ENCODE data around the gene KCNA1. TPM values are rescaled to one million over a fixed set of nuclear protein-coding genes. Genes with fewer than 3 reads are reported as not detected.

KCNA1 gene
- total and polyA plus RNA-seq, 2 experiments from 2014 or later, result 0.27 TPM; not detected in 1

- Histone ChIP-seq H3K9me2 (replicated peaks; ENCODE audit: insufficient read depth) (no peaks in the 10 kb centered on the region), H3K4me2 (no peak overlapping the region), H3K27ac (no peak overlapping the region), H3K36me3 (replicated peaks; ENCODE audit: insufficient read depth, low read depth) (no peaks in the 10 kb centered on the region), H3K79me2 (no peaks in the 10 kb centered on the region), H3K27me3 (peaks cover 59% of the 10 kb centered on the region), H2AFZ (no peak overlapping the region), H4K20me1 (ENCODE audit: insufficient read depth, poor library complexity, severe bottlenecking) (no peaks in the 10 kb centered on the region), H3K4me1 (ENCODE audit: insufficient read depth) (no peaks in the 10 kb centered on the region), H3K4me3 (no peak overlapping the region), H3K9me3 (ENCODE audit: low read depth) (no peaks in the 10 kb centered on the region)
- TF ChIP-seq CTCF (IDR thresholded peaks at IDR 0.05; ENCODE audit: poor library complexity) (no peak), EZH2phosphoT487 (IDR thresholded peaks at IDR 0.05; ENCODE audit: low read depth, severe bottlenecking, unreplicated experiment) (no peak), EZH2 (IDR thresholded peaks at IDR 0.05; ENCODE audit: borderline replicate concordance) (no peak)
- WGBS (ENCODE audit: low lambda C conversion rate, missing lambda C conversion rate), result 75% methylated on average over 3 of the region's 3 CpGs
- DNase-seq (ENCODE audit: low spot score), result no peak
Measured at GRCh38 chr12:4951601-4952000, 41.9 kb downstream of the KCNA1 start.

- no peak overlapping the region for H3K27ac ChIP-seq
- H3K9me3 ChIP-seq (ENCODE audit: low read depth), result no peaks in the 10 kb centered on the region
- TF ChIP-seq CTCF (IDR thresholded peaks at IDR 0.05; ENCODE audit: poor library complexity) (no peak), EZH2phosphoT487 (IDR thresholded peaks at IDR 0.05; ENCODE audit: low read depth, severe bottlenecking, unreplicated experiment) (no peak), EZH2 (IDR thresholded peaks at IDR 0.05; ENCODE audit: borderline replicate concordance) (no peak)
- H3K27me3 ChIP-seq, result peaks cover 82% of the 10 kb centered on the region
- H3K9me2 ChIP-seq (replicated peaks; ENCODE audit: insufficient read depth), result no peaks in the 10 kb centered on the region
- no peak overlapping the region for H3K4me3 ChIP-seq
- no peaks in the 10 kb centered on the region for H4K20me1 ChIP-seq (ENCODE audit: insufficient read depth, poor library complexity, severe bottlenecking)
- DNase-seq (ENCODE audit: low spot score), result no peak
- WGBS (ENCODE audit: low lambda C conversion rate, missing lambda C conversion rate), result 74% methylated on average over 10 of the region's 10 CpGs
- H3K36me3 ChIP-seq (replicated peaks; ENCODE audit: insufficient read depth, low read depth), result no peaks in the 10 kb centered on the region
- H3K79me2 ChIP-seq, result no peaks in the 10 kb centered on the region
- no peaks in the 10 kb centered on the region for H3K4me1 ChIP-seq (ENCODE audit: insufficient read depth)
- H3K4me2 ChIP-seq, result no peak overlapping the region
- H2AFZ ChIP-seq, result no peak overlapping the region
Measured at GRCh38 chr12:4954621-4955354, 45.1 kb downstream of the KCNA1 start.

- H3K9me2 ChIP-seq (replicated peaks; ENCODE audit: insufficient read depth), result no peaks in the 10 kb centered on the region
- TF ChIP-seq EZH2 (IDR thresholded peaks at IDR 0.05; ENCODE audit: borderline replicate concordance), result no peak
- TF ChIP-seq CTCF (IDR thresholded peaks at IDR 0.05; ENCODE audit: poor library complexity), result no peak
- no peak for TF ChIP-seq EZH2phosphoT487 (IDR thresholded peaks at IDR 0.05; ENCODE audit: low read depth, severe bottlenecking, unreplicated experiment)
- H3K79me2 ChIP-seq, result no peaks in the 10 kb centered on the region
- 33% methylated on average over 2 of the region's 2 CpGs for WGBS (ENCODE audit: low lambda C conversion rate, missing lambda C conversion rate)
- no peaks in the 10 kb centered on the region for H4K20me1 ChIP-seq (ENCODE audit: insufficient read depth, poor library complexity, severe bottlenecking)
- H3K27me3 ChIP-seq, result peaks cover 88% of the 10 kb centered on the region
- no peak overlapping the region for H2AFZ ChIP-seq
- H3K4me2 ChIP-seq, result no peak overlapping the region
- H3K4me3 ChIP-seq, result no peak overlapping the region
- H3K36me3 ChIP-seq (replicated peaks; ENCODE audit: insufficient read depth, low read depth), result no peaks in the 10 kb centered on the region
- no peak overlapping the region for H3K27ac ChIP-seq
- no peaks in the 10 kb centered on the region for H3K4me1 ChIP-seq (ENCODE audit: insufficient read depth)
- no peak for DNase-seq (ENCODE audit: low spot score)
- no peaks in the 10 kb centered on the region for H3K9me3 ChIP-seq (ENCODE audit: low read depth)
Measured at GRCh38 chr12:4956054-4956453, 46.3 kb downstream of the KCNA1 start.
